WTC11 (cell line): Measurements from ENCODE around the gene SOX4. TPM values are rescaled to one million over a fixed set of nuclear protein-coding genes. Genes with fewer than 3 reads are reported as not detected.

Source experiments
- EMX1 ChIP-seq: fragments of 250-450 bp; sonication (Bioruptor Pico); IDR thresholded peaks from 2 replicates; pipeline ENCODE4 v1.8.0; 2021; ENCODE audit warnings: mild to moderate bottlenecking
- GRHL2 ChIP-seq: fragments of 250-450 bp; sonication (Bioruptor Pico); IDR thresholded peaks from 2 replicates; pipeline ENCODE4 v1.8.0; 2022; ENCODE audit warnings: mild to moderate bottlenecking, moderate library complexity; ENCODE audit not compliant: insufficient replicate concordance, severe bottlenecking
- GTF2I ChIP-seq: fragments of 250-450 bp; sonication (Bioruptor Pico); conservative IDR thresholded peaks from 2 replicates; pipeline ENCODE4 v1.4.0; 2021; ENCODE audit warnings: mild to moderate bottlenecking
- HMGA2 ChIP-seq: fragments of 250-450 bp; sonication (Bioruptor Pico); IDR thresholded peaks from 2 replicates; pipeline ENCODE4 v1.4.0; 2021; ENCODE audit warnings: mild to moderate bottlenecking, moderate library complexity
- JAZF1 ChIP-seq: fragments of 250-450 bp; sonication (Bioruptor Pico); IDR thresholded peaks from 2 replicates; pipeline ENCODE4 v1.9.0; 2021; ENCODE audit warnings: moderate library complexity, mild to moderate bottlenecking, inconsistent platforms
- JUN ChIP-seq: sonication (generic); formaldehyde crosslinking; IDR thresholded peaks from 2 replicates; pipeline ENCODE4 v1.8.0; 2023; ENCODE audit warnings: mild to moderate bottlenecking, missing genetic modification reagents
- MXD4 ChIP-seq: fragments of 250-450 bp; sonication (Bioruptor Pico); IDR thresholded peaks from 2 replicates; pipeline ENCODE4 v1.8.0; 2021; ENCODE audit warnings: mild to moderate bottlenecking, moderate library complexity, borderline replicate concordance
- MYBL2 ChIP-seq: sonication (generic); formaldehyde crosslinking; IDR thresholded peaks from 2 replicates; pipeline ENCODE4 v1.8.1; 2023; ENCODE audit warnings: mild to moderate bottlenecking, moderate library complexity, missing genetic modification reagents
- NFYB ChIP-seq: sonication (generic); formaldehyde crosslinking; conservative IDR thresholded peaks from 2 replicates; pipeline ENCODE4 v1.8.0; 2022; ENCODE audit warnings: low read depth, missing genetic modification reagents
- RORB ChIP-seq: fragments of 250-450 bp; sonication (Bioruptor Pico); IDR thresholded peaks from 2 replicates; pipeline ENCODE4 v1.9.0; 2021; ENCODE audit warnings: mild to moderate bottlenecking
- SOX15 ChIP-seq: fragments of 250-450 bp; sonication (Bioruptor Pico); IDR thresholded peaks from 2 replicates; pipeline ENCODE4 v1.9.0; 2021; ENCODE audit warnings: mild to moderate bottlenecking
- SP1 ChIP-seq: sonication (generic); formaldehyde crosslinking; conservative IDR thresholded peaks from 2 replicates; pipeline ENCODE4 v1.8.1; 2022; ENCODE audit warnings: missing genetic modification reagents
- TEAD4 ChIP-seq: sonication (generic); formaldehyde crosslinking; IDR thresholded peaks from 2 replicates; pipeline ENCODE4 v1.8.0; 2022; ENCODE audit warnings: mild to moderate bottlenecking, missing genetic modification reagents
- ZNF263 ChIP-seq: sonication (generic); formaldehyde crosslinking; IDR thresholded peaks from 2 replicates; pipeline ENCODE4 v1.8.1; 2022; ENCODE audit warnings: low read depth, mild to moderate bottlenecking, moderate library complexity, missing genetic modification reagents
- ZNF317 ChIP-seq: sonication (generic); formaldehyde crosslinking; IDR thresholded peaks from 2 replicates; pipeline ENCODE4 v1.8.1; 2023; ENCODE audit warnings: low read depth, mild to moderate bottlenecking, moderate library complexity, missing genetic modification reagents, borderline replicate concordance
- ZNF416 ChIP-seq: fragments of 250-450 bp; sonication (Bioruptor Pico); IDR thresholded peaks from 2 replicates; pipeline ENCODE4 v1.9.0; 2021; ENCODE audit warnings: mild to moderate bottlenecking, inconsistent platforms
- ZNF671 ChIP-seq: fragments of 250-450 bp; sonication (Bioruptor Pico); IDR thresholded peaks from 2 replicates; pipeline ENCODE4 v1.8.0; 2021; ENCODE audit warnings: mild to moderate bottlenecking
- total RNA-seq: library from RNA; stranded (reverse); gene quantifications from 3 replicates; pipeline ENCODE4 v1.2.3, GENCODE V29; 2021
- TF ChIP-seq, protein P1 (sequence below): sonication (generic); formaldehyde crosslinking; IDR thresholded peaks from 2 replicates; pipeline ENCODE4 v1.8.0; 2023; ENCODE audit warnings: missing genetic modification reagents, mild to moderate bottlenecking, borderline replicate concordance
- TF ChIP-seq, protein P2 (sequence below): fragments of 250-450 bp; sonication (Bioruptor Pico); IDR thresholded peaks from 2 replicates; pipeline ENCODE4 v1.8.0; 2021; ENCODE audit warnings: mild to moderate bottlenecking
- TF ChIP-seq, protein P3 (sequence below): sonication (generic); formaldehyde crosslinking; conservative IDR thresholded peaks from 2 replicates; pipeline ENCODE4 v1.8.1; 2022; ENCODE audit warnings: mild to moderate bottlenecking, missing genetic modification reagents
- TF ChIP-seq, protein P4 (sequence below): sonication (generic); formaldehyde crosslinking; IDR thresholded peaks from 2 replicates; pipeline ENCODE4 v1.8.0; 2022; ENCODE audit warnings: mild to moderate bottlenecking, missing genetic modification reagents
- TF ChIP-seq, protein P5 (sequence below): sonication (generic); formaldehyde crosslinking; IDR thresholded peaks from 2 replicates; pipeline ENCODE4 v1.8.0; 2023; ENCODE audit warnings: mild to moderate bottlenecking, missing genetic modification reagents
- TF ChIP-seq, protein P6 (sequence below): sonication (generic); formaldehyde crosslinking; IDR thresholded peaks from 2 replicates; pipeline ENCODE4 v1.8.1; 2023; ENCODE audit warnings: mild to moderate bottlenecking, missing genetic modification reagents, moderate library complexity
- TF ChIP-seq, protein P7 (sequence below): sonication (generic); formaldehyde crosslinking; IDR thresholded peaks from 2 replicates; pipeline ENCODE4 v1.8.1; 2023; ENCODE audit warnings: mild to moderate bottlenecking, missing genetic modification reagents
- TF ChIP-seq, protein P8 (sequence below): sonication (generic); formaldehyde crosslinking; conservative IDR thresholded peaks from 2 replicates; pipeline ENCODE4 v1.8.1; 2023; ENCODE audit warnings: mild to moderate bottlenecking, low read depth, missing genetic modification reagents, moderate library complexity

The SOX4 gene
- total RNA-seq, 1 experiment from 2014 or later, result 182 TPM

DNA sequence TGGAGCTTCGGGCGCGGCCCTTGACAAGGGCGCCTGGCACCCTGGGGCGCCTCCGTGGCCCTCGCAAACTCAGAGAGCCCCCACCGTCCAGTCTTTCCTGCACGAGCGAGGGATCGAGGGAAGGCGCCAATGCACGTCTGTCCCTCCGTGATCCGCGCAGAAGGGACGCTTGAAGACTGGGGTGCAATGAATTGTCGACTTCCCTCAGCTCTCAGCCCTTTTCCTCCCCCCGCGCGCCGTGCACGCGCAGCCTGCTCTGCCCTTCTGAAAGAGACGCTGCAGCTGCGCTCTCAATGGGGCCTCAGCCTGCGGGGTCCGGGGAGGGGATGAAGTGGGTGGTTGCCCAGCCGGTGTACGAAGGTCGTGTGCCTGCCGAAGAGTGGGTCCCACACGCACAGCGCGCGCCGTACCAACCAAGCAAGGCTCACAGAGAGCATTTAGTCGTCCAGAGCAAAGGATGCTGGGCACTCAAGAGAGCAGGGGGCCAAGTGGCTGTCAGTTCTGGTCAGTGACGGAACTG, 5.5 kb upstream of the SOX4 start (continued):
- TF ChIP-seq ZNF671 (CRISPR knock-in tag), result no peak
- TF ChIP-seq, protein P1, sequence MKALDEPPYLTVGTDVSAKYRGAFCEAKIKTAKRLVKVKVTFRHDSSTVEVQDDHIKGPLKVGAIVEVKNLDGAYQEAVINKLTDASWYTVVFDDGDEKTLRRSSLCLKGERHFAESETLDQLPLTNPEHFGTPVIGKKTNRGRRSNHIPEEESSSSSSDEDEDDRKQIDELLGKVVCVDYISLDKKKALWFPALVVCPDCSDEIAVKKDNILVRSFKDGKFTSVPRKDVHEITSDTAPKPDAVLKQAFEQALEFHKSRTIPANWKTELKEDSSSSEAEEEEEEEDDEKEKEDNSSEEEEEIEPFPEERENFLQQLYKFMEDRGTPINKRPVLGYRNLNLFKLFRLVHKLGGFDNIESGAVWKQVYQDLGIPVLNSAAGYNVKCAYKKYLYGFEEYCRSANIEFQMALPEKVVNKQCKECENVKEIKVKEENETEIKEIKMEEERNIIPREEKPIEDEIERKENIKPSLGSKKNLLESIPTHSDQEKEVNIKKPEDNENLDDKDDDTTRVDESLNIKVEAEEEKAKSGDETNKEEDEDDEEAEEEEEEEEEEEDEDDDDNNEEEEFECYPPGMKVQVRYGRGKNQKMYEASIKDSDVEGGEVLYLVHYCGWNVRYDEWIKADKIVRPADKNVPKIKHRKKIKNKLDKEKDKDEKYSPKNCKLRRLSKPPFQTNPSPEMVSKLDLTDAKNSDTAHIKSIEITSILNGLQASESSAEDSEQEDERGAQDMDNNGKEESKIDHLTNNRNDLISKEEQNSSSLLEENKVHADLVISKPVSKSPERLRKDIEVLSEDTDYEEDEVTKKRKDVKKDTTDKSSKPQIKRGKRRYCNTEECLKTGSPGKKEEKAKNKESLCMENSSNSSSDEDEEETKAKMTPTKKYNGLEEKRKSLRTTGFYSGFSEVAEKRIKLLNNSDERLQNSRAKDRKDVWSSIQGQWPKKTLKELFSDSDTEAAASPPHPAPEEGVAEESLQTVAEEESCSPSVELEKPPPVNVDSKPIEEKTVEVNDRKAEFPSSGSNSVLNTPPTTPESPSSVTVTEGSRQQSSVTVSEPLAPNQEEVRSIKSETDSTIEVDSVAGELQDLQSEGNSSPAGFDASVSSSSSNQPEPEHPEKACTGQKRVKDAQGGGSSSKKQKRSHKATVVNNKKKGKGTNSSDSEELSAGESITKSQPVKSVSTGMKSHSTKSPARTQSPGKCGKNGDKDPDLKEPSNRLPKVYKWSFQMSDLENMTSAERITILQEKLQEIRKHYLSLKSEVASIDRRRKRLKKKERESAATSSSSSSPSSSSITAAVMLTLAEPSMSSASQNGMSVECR (CRISPR knock-in tag), result no peak; the same call in 1 of the 2 replicates
- no peak for TF ChIP-seq NFYB (CRISPR knock-in tag)
- TF ChIP-seq, protein P2, sequence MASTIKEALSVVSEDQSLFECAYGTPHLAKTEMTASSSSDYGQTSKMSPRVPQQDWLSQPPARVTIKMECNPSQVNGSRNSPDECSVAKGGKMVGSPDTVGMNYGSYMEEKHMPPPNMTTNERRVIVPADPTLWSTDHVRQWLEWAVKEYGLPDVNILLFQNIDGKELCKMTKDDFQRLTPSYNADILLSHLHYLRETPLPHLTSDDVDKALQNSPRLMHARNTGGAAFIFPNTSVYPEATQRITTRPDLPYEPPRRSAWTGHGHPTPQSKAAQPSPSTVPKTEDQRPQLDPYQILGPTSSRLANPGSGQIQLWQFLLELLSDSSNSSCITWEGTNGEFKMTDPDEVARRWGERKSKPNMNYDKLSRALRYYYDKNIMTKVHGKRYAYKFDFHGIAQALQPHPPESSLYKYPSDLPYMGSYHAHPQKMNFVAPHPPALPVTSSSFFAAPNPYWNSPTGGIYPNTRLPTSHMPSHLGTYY (CRISPR knock-in tag), result no peak
- TF ChIP-seq JAZF1 (CRISPR knock-in tag), result no peak
- TF ChIP-seq, protein P3, sequence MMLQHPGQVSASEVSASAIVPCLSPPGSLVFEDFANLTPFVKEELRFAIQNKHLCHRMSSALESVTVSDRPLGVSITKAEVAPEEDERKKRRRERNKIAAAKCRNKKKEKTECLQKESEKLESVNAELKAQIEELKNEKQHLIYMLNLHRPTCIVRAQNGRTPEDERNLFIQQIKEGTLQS (CRISPR knock-in tag), result no peak
- TF ChIP-seq, protein P4, sequence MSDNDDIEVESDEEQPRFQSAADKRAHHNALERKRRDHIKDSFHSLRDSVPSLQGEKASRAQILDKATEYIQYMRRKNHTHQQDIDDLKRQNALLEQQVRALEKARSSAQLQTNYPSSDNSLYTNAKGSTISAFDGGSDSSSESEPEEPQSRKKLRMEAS (CRISPR knock-in tag), result peak; percentile 17; the same call in 1 of the 2 replicates
- no peak for TF ChIP-seq MYBL2
- no peak for TF ChIP-seq GRHL2 (CRISPR knock-in tag)
- TF ChIP-seq EMX1 (CRISPR knock-in tag), result no peak
- TF ChIP-seq HMGA2 (CRISPR knock-in tag), result no peak
- TF ChIP-seq, protein P5, sequence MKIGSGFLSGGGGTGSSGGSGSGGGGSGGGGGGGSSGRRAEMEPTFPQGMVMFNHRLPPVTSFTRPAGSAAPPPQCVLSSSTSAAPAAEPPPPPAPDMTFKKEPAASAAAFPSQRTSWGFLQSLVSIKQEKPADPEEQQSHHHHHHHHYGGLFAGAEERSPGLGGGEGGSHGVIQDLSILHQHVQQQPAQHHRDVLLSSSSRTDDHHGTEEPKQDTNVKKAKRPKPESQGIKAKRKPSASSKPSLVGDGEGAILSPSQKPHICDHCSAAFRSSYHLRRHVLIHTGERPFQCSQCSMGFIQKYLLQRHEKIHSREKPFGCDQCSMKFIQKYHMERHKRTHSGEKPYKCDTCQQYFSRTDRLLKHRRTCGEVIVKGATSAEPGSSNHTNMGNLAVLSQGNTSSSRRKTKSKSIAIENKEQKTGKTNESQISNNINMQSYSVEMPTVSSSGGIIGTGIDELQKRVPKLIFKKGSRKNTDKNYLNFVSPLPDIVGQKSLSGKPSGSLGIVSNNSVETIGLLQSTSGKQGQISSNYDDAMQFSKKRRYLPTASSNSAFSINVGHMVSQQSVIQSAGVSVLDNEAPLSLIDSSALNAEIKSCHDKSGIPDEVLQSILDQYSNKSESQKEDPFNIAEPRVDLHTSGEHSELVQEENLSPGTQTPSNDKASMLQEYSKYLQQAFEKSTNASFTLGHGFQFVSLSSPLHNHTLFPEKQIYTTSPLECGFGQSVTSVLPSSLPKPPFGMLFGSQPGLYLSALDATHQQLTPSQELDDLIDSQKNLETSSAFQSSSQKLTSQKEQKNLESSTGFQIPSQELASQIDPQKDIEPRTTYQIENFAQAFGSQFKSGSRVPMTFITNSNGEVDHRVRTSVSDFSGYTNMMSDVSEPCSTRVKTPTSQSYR, result no peak
- TF ChIP-seq SOX15 (CRISPR knock-in tag), result no peak
- TF ChIP-seq, protein P6, sequence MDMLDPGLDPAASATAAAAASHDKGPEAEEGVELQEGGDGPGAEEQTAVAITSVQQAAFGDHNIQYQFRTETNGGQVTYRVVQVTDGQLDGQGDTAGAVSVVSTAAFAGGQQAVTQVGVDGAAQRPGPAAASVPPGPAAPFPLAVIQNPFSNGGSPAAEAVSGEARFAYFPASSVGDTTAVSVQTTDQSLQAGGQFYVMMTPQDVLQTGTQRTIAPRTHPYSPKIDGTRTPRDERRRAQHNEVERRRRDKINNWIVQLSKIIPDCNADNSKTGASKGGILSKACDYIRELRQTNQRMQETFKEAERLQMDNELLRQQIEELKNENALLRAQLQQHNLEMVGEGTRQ, result no peak; the same call in 1 of the 2 replicates
- no peak for TF ChIP-seq JUN
- TF ChIP-seq GTF2I (CRISPR knock-in tag), result no peak
- TF ChIP-seq RORB (CRISPR knock-in tag), result no peak
- no peak for TF ChIP-seq TEAD4 (CRISPR knock-in tag)
- no peak for TF ChIP-seq SP1 (CRISPR knock-in tag)
- TF ChIP-seq ZNF416 (CRISPR knock-in tag), result no peak
- TF ChIP-seq ZNF263 (CRISPR knock-in tag), result no peak
- TF ChIP-seq, protein P7, sequence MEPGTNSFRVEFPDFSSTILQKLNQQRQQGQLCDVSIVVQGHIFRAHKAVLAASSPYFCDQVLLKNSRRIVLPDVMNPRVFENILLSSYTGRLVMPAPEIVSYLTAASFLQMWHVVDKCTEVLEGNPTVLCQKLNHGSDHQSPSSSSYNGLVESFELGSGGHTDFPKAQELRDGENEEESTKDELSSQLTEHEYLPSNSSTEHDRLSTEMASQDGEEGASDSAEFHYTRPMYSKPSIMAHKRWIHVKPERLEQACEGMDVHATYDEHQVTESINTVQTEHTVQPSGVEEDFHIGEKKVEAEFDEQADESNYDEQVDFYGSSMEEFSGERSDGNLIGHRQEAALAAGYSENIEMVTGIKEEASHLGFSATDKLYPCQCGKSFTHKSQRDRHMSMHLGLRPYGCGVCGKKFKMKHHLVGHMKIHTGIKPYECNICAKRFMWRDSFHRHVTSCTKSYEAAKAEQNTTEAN (CRISPR knock-in tag), result no peak
- TF ChIP-seq, protein P8, sequence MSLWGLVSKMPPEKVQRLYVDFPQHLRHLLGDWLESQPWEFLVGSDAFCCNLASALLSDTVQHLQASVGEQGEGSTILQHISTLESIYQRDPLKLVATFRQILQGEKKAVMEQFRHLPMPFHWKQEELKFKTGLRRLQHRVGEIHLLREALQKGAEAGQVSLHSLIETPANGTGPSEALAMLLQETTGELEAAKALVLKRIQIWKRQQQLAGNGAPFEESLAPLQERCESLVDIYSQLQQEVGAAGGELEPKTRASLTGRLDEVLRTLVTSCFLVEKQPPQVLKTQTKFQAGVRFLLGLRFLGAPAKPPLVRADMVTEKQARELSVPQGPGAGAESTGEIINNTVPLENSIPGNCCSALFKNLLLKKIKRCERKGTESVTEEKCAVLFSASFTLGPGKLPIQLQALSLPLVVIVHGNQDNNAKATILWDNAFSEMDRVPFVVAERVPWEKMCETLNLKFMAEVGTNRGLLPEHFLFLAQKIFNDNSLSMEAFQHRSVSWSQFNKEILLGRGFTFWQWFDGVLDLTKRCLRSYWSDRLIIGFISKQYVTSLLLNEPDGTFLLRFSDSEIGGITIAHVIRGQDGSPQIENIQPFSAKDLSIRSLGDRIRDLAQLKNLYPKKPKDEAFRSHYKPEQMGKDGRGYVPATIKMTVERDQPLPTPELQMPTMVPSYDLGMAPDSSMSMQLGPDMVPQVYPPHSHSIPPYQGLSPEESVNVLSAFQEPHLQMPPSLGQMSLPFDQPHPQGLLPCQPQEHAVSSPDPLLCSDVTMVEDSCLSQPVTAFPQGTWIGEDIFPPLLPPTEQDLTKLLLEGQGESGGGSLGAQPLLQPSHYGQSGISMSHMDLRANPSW (CRISPR knock-in tag), result peak; percentile 54; the same call in 1 of the 2 replicates
- TF ChIP-seq ZNF317 (CRISPR knock-in tag), result no peak
- TF ChIP-seq MXD4 (CRISPR knock-in tag), result no peak
